ENCODE data around the gene VIL1.
A peak's percentile ranks its signal among the peaks of the same experiment; 100 is the strongest.

Gene VIL1

DNA sequence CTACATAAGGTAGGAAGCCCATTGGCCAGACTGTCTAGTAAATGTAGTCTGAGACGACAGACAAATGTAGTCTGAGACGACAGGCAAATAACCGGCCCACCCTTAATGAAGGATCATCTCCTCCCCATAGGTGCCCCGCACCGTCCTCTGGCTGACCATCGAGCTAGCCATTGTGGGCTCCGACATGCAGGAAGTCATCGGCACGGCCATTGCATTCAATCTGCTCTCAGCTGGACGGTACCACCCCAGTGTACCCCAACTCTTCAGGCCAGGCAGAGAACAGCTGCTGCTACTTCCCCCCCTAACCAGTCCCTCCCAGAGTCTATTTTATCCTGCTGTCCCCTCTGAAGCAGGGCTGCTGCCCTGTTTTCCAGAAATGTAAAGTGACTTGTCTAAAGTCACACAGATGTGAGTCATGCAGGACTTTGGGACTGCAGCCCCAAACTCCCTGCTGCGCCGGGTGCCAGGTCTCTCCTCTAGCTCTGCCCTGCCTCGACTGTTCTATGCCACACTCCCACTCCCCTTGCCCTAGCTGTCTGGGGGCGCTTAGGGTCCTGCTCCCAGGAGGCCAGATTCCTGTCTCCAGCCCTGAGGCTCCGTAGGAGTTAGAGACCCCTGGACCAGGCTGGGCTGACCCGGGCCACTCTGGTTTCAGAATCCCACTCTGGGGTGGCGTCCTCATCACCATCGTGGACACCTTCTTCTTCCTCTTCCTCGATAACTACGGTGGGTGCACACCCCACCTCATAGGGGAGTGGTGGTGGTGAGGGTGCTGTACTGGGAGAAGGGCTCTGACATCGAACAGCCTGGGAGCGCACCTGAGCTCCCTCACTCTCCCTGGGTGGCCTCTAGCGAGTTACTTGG is 32.2 kb upstream of the VIL1 start:
- TF ChIP-seq, protein P1, sequence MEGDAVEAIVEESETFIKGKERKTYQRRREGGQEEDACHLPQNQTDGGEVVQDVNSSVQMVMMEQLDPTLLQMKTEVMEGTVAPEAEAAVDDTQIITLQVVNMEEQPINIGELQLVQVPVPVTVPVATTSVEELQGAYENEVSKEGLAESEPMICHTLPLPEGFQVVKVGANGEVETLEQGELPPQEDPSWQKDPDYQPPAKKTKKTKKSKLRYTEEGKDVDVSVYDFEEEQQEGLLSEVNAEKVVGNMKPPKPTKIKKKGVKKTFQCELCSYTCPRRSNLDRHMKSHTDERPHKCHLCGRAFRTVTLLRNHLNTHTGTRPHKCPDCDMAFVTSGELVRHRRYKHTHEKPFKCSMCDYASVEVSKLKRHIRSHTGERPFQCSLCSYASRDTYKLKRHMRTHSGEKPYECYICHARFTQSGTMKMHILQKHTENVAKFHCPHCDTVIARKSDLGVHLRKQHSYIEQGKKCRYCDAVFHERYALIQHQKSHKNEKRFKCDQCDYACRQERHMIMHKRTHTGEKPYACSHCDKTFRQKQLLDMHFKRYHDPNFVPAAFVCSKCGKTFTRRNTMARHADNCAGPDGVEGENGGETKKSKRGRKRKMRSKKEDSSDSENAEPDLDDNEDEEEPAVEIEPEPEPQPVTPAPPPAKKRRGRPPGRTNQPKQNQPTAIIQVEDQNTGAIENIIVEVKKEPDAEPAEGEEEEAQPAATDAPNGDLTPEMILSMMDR (IDR thresholded peaks at IDR 0.05; ENCODE audit: insufficient read depth, low read length, missing control alignments) = no peak
- CTCF ChIA-PET = interaction anchor here (0.5 to 3.7 kb wide), 8 partner anchors 7 to 100 kb away, joined by 3 to 20 read pairs (median 3); partner anchors contain the start of genes CATIP and TMBIM1
- DNase-seq (ENCODE audit: low read depth, low spot score) = no peak
- POLR2A ChIA-PET = no interaction called here
- H3K4me3 ChIP-seq (ENCODE audit: low read depth, low read length) = no peak overlapping the region

DNA sequence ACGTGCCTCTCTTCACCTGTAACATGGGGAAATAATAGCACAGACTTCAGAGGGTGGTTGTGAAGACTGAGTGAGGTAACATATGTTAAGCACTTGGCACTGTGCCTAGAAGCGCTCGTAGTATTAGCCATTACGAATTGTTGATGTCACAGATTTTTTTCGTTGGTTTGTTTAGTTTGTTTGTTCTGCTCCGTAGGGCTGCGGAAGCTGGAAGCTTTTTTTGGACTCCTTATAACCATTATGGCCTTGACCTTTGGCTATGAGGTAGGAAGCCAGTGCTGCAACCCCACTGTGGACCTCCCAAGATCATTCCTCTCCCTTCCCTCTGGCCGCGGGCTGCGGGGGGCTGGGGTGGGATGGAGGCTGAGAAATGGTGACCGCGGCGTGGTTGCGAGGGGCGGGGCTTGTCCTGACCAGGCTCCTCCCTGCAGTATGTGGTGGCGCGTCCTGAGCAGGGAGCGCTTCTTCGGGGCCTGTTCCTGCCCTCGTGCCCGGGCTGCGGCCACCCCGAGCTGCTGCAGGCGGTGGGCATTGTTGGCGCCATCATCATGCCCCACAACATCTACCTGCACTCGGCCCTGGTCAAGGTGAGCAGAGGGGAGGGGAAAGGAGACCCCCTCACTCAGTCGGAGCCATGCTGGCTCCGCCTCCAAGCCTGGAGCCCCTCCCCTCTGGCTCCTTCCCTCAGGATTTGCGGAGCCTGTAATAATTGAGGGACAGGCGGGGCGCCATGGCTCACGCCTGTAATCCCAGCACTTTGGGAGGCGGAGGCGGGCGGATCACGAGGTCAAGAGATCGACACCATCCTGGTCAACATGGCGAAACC is 31.3 kb upstream of the VIL1 start:
- CTCF ChIA-PET = interaction anchor here (0.7 to 1.9 kb wide), 4 partner anchors 10 to 380 kb away, joined by 3 to 4 read pairs (median 4); partner anchors contain the start of genes CATIP and TMBIM1
- POLR2A ChIA-PET = no interaction called here
- peak overlapping the region; percentile 39 for H3K4me3 ChIP-seq (ENCODE audit: low read depth, low read length)
- DNase-seq (ENCODE audit: low read depth, low spot score) = no peak
- TF ChIP-seq, protein P1 (IDR thresholded peaks at IDR 0.05; ENCODE audit: insufficient read depth, low read length, missing control alignments) = no peak

DNA sequence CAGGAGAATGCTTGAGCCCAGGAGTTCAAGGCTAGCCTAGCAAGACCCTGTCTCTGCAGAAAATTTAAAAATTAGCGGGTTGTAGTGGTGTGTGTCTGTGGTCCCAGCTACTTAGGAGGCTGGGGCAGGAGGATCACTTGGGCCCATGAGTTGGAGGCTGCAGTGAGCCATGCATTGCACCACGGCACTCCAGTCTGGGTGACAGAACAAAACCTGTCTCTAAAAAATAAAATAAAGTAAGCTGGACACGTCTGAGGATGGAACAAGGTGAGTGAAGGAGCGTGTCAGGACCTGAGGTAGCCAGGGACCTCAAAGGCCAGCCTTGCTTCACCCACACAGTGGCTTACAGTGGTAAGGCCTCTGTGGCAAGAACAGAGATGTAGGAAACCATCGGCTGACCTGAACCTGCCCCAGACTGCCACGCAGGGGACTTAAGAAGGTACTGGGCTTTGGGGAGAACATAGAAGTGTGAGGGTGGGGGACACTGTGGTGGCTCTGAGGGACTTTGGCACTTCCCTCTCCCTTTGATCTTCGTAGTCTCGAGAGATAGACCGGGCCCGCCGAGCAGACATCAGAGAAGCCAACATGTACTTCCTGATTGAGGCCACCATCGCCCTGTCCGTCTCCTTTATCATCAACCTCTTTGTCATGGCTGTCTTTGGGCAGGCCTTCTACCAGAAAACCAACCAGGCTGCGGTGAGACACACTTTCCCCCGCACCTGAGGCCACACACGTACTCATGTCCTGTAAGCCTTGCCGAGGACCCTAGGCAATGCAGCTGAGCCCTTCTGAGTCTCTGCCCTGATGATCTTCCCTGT is 29.4 kb upstream of the VIL1 start:
- ChIA-PET CTCF (interaction anchor here (0.6 to 0.9 kb wide), 2 partner anchors 87 to 97 kb away, joined by 3 to 4 read pairs; no protein-coding TSS in a partner anchor), POLR2A (no interaction called here)
- no peak overlapping the region for H3K4me3 ChIP-seq (ENCODE audit: low read depth, low read length)
- no peak for DNase-seq (ENCODE audit: low read depth, low spot score)
- TF ChIP-seq, protein P1 (IDR thresholded peaks at IDR 0.05; ENCODE audit: insufficient read depth, low read length, missing control alignments) = no peak

DNA sequence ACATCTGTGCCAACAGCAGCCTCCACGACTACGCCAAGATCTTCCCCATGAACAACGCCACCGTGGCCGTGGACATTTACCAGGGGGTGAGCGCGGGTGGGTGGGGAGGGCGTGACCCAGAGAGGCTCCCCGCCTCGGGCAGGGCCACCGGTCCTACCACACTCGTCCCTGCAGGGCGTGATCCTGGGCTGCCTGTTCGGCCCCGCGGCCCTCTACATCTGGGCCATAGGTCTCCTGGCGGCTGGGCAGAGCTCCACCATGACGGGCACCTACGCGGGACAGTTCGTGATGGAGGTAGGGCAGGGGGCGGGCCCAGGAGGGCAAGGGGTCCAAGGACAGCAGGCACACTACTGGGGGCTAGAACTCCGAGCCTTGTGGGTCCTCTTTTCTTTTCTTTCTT is 27.7 kb upstream of the VIL1 start:
- POLR2A ChIA-PET = no interaction called here
- CTCF ChIA-PET = no interaction called here
- no peak overlapping the region for H3K4me3 ChIP-seq (ENCODE audit: low read depth, low read length)
- DNase-seq (ENCODE audit: low read depth, low spot score) = no peak
- TF ChIP-seq, protein P1 (IDR thresholded peaks at IDR 0.05; ENCODE audit: insufficient read depth, low read length, missing control alignments) = no peak

DNA sequence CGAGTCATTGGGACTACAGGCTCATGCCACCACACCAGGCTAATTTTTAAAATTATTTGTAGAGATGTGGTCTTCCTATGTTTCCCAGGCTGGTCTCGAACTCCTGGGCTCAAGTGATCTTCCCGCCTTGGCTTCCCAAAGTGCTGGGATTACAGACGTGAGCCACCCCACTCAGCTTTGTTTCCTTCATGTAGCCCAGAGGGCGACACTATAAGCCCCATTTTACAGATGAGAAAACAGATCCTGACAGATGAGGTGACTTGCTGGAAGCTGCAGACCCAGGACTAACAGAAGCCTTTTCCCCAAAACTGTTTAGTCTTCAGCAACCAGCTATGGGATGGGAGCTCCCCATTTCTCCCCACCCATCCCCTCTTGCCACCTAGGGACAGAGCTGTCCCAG is 26.5 kb upstream of the VIL1 start:
- ChIA-PET CTCF (interaction anchor here (1.3 to 6.5 kb wide), 5 partner anchors 8 to 119 kb away, joined by 3 to 83 read pairs (median 20); partner anchors contain the start of genes AAMP, PNKD and TMBIM1), POLR2A (no interaction called here)
- DNase-seq (ENCODE audit: low read depth, low spot score) = no peak
- TF ChIP-seq, protein P1 (IDR thresholded peaks at IDR 0.05; ENCODE audit: insufficient read depth, low read length, missing control alignments) = no peak
- no peak overlapping the region for H3K4me3 ChIP-seq (ENCODE audit: low read depth, low read length)
